ENCODE results near the gene HSPG2. TPM values are rescaled to one million over a fixed set of nuclear protein-coding genes. Genes with fewer than 3 reads are reported as not detected.

The HSPG2 gene
- total and polyA plus RNA-seq, 2 of the 13 experiments (the other 11 are each of a cell fraction or from before 2014, with no cell fraction given), result 9.1 to 13.1 TPM

- BruUV-seq (replicated peaks), result no TSS peak
- ATAC-seq (no peak), DNase-seq (ENCODE audit: low spot score) (no peak), FAIRE-seq (no peak)
- POLR2A ChIA-PET, result interaction anchor here (0.6 to 1.2 kb wide), 2 partner anchors 20 to 46 kb away, joined by 3 read pairs; no protein-coding TSS in a partner anchor
- H3K4me1 ChIP-seq (ENCODE audit: insufficient read depth, low read length), result peaks cover 58% of the 10 kb centered on the region
- H3K4me3 ChIP-seq (replicated peaks in 1 of 3; ENCODE audit: insufficient read depth in 1 of 3, low read depth in 2 of 3, low read length in 3 of 3), result peak overlapping the region in 1 of 3 experiments; percentile 23; a peak in 1 of 6 replicates
- H3K9me3 ChIP-seq (ENCODE audit: low read length), result no peaks in the 10 kb centered on the region
- H3K27ac ChIP-seq (ENCODE audit: extremely low read length, insufficient read depth, low read length), result peak overlapping the region; percentile 46
- CTCF ChIA-PET (ENCODE audit: low intra/inter-chr PET ratio, low total read pairs), result no interaction called here
- intact Hi-C loops (cut with micrococcal nuclease; ENCODE audit: unreplicated experiment) (no loop called here), in situ Hi-C loops (cut with HindIII; ENCODE audit: extremely low pct_ligation_motif_present, low pct_unique_long_range_greater_than_20kb) (loop anchor here (5.0 kb wide), 1 partner anchor 47 kb away; no protein-coding TSS in a partner anchor)
- 0 out of 2 replicates have a peak overlapping the region, but pooled peaks have one; percentile 51 for H3K4me2 ChIP-seq (ENCODE audit: low read depth, low read length)
- H3K79me2 ChIP-seq (ENCODE audit: insufficient read depth, low read length), result no peaks in the 10 kb centered on the region
- H2AFZ ChIP-seq (ENCODE audit: low read length), result no peak overlapping the region
- no peak overlapping the region for H3K9ac ChIP-seq (ENCODE audit: insufficient read depth, low read depth, low read length)
- H4K20me1 ChIP-seq (ENCODE audit: insufficient read depth, low read length), result no peaks in the 10 kb centered on the region
- no peaks in the 10 kb centered on the region; a peak in 1 of 5 replicates for H3K36me3 ChIP-seq (replicated peaks in 1 of 2; ENCODE audit: control insufficient read depth in 1 of 2, insufficient read depth in 2 of 2, low read length in 2 of 2)
- no peaks in the 10 kb centered on the region for H3K27me3 ChIP-seq (ENCODE audit: control insufficient read depth in 1 of 2, insufficient read depth in 2 of 2, low read length in 2 of 2)
- WGBS (ENCODE audit: low lambda C conversion rate), result 80% methylated on average over 10 of the region's 11 CpGs
- TF ChIP-seq ZNF343 (CRISPR knock-in tag; IDR thresholded peaks at IDR 0.05) (no peak), ZNF280B (CRISPR knock-in tag; IDR thresholded peaks at IDR 0.05; ENCODE audit: borderline replicate concordance) (no peak), ZBTB8A (CRISPR knock-in tag; IDR thresholded peaks at IDR 0.05; ENCODE audit: borderline replicate concordance, low read depth) (no peak), ZBTB34 (CRISPR knock-in tag; IDR thresholded peaks at IDR 0.05) (no peak), LRRFIP1 (CRISPR knock-in tag; conservative IDR thresholded peaks at IDR 0.05) (no peak), TFDP2 (CRISPR knock-in tag; IDR thresholded peaks at IDR 0.05) (no peak), SOX6 (IDR thresholded peaks at IDR 0.05) (no peak), SOX6 (CRISPR knock-in tag; IDR thresholded peaks at IDR 0.05) (no peak), TERF1 (CRISPR knock-in tag; IDR thresholded peaks at IDR 0.05) (no peak), AGO2 (optimal IDR thresholded peaks at IDR 0.05; ENCODE audit: low read depth, low read length) (no peak), ELF1 (CRISPR knock-in tag; IDR thresholded peaks at IDR 0.05) (no peak), ZMYM3 (CRISPR knock-in tag; IDR thresholded peaks at IDR 0.05) (peak; percentile 76), RBM22 (optimal IDR thresholded peaks at IDR 0.05; ENCODE audit: low read length) (no peak), ZNF749 (CRISPR knock-in tag; IDR thresholded peaks at IDR 0.05; ENCODE audit: borderline replicate concordance) (no peak), CBX1 (IDR thresholded peaks at IDR 0.05; ENCODE audit: low read depth) (no peak), FOXK1 (CRISPR knock-in tag; IDR thresholded peaks at IDR 0.05; ENCODE audit: borderline replicate concordance, low read depth) (no peak), ZNF12 (CRISPR knock-in tag; IDR thresholded peaks at IDR 0.05) (no peak)
These were observed 26.4 kb downstream of the HSPG2 start for GRCh38 chr1:21910558-21911204.
